Dendritic cell treated with granulocyte-macrophage colony-stimulating factor and Interleukin-4, amounts not matched to agents 40 ng/mL and 50 ng/mL, for 4 days (primary cell): ENCODE measurements around the gene PDE7B.
"Not testable (repeated sequence)": the region's sequence is repeated elsewhere in the genome, so short reads cannot be mapped to it uniquely, and the experiment has no call there.

ENCODE experiments used
- H3K27ac Mint-ChIP-seq: one replicate; pipeline ENCODE4 v1.8.0; 2022; ENCODE audit warnings: mild to moderate bottlenecking, mixed read lengths
- H3K27me3 Mint-ChIP-seq: one replicate; pipeline ENCODE4 v1.8.0; 2022; ENCODE audit warnings: mild to moderate bottlenecking, mixed read lengths
- H3K36me3 Mint-ChIP-seq: one replicate; pipeline ENCODE4 v1.8.0; 2022; ENCODE audit warnings: low read depth, mixed read lengths
- H3K4me1 Mint-ChIP-seq: one replicate; pipeline ENCODE4 v1.8.0; 2022; ENCODE audit warnings: low read depth, mixed read lengths
- H3K4me3 Mint-ChIP-seq: one replicate; pipeline ENCODE4 v1.8.0; 2022; ENCODE audit warnings: mild to moderate bottlenecking, moderate library complexity, mixed read lengths
- H3K9me3 Mint-ChIP-seq: one replicate; pipeline ENCODE4 v1.8.0; 2022; ENCODE audit warnings: mixed read lengths
- intact Hi-C: fragments of 100-400 bp; cut with micrococcal nuclease; formaldehyde crosslinking; loops from one replicate; pipeline ENCODE4 v1.15.0; 2022

Gene PDE7B

GRCh38 chr6:136086686-136087085 is 235.2 kb downstream of the PDE7B start:
- Mint-ChIP-seq H3K4me1 (no peaks in the 10 kb centered on the region), H3K36me3 (no peaks in the 10 kb centered on the region), H3K4me3 (no peak overlapping the region), H3K27ac (no peak overlapping the region), H3K27me3 (no peaks in the 10 kb centered on the region), H3K9me3 (no peaks in the 10 kb centered on the region)
- intact Hi-C loops = no loop called here

- intact Hi-C loops = no loop called here
- H3K4me3 Mint-ChIP-seq = no peak overlapping the region
- H3K36me3 Mint-ChIP-seq = no peaks in the 10 kb centered on the region
Measured at GRCh38 chr6:136087986-136088385, 236.5 kb downstream of the PDE7B start.

GRCh38 chr6:136088693-136089092 is 237.2 kb downstream of the PDE7B start:
- Mint-ChIP-seq H3K4me3 (no peak overlapping the region), H3K36me3 (no peaks in the 10 kb centered on the region), H3K27ac (no peak overlapping the region), H3K9me3 (peaks cover 3% of the 10 kb centered on the region), H3K4me1 (no peaks in the 10 kb centered on the region), H3K27me3 (no peaks in the 10 kb centered on the region)
- intact Hi-C loops = no loop called here

More at GRCh38 chr6:136087986-136088385, 236.5 kb downstream of the PDE7B start:
- no peak overlapping the region for H3K27ac Mint-ChIP-seq
- no peaks in the 10 kb centered on the region for H3K27me3 Mint-ChIP-seq
- no peaks in the 10 kb centered on the region for H3K4me1 Mint-ChIP-seq
- H3K9me3 Mint-ChIP-seq = no peaks in the 10 kb centered on the region

DNA sequence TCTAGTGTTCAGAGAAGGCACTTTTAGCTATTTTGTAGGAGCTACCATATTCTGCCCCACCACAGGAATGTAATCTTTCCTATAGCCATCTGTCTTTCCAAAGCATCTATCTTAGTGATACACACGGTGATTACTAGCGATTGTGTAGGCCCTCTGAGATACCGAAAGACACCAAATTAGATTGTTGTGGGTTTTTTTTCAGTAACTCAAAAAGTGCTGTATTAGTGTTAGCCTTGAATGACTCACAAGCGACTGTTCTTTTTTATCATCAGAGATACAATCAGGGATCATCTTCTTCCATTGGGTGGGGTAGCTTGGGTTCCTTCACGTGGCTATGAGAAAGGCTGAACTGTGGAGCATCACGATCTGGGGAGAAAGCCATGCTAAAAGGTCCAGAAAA is 238.4 kb downstream of the PDE7B start:
- intact Hi-C loops = no loop called here
- no peaks in the 10 kb centered on the region for H3K36me3 Mint-ChIP-seq
- H3K9me3 Mint-ChIP-seq = peaks cover 12% of the 10 kb centered on the region
- H3K27ac Mint-ChIP-seq = no peak overlapping the region
- H3K4me1 Mint-ChIP-seq = no peaks in the 10 kb centered on the region
- H3K4me3 Mint-ChIP-seq = no peak overlapping the region
- no peaks in the 10 kb centered on the region for H3K27me3 Mint-ChIP-seq

GRCh38 chr6:136090929-136091328 is 239.4 kb downstream of the PDE7B start:
- intact Hi-C loops = no loop called here
- H3K4me1 Mint-ChIP-seq = no peaks in the 10 kb centered on the region
- H3K4me3 Mint-ChIP-seq = no peak overlapping the region
- peaks cover 12% of the 10 kb centered on the region for H3K9me3 Mint-ChIP-seq
- no peaks in the 10 kb centered on the region for H3K27me3 Mint-ChIP-seq
- H3K27ac Mint-ChIP-seq = no peak overlapping the region
- H3K36me3 Mint-ChIP-seq = no peaks in the 10 kb centered on the region

DNA sequence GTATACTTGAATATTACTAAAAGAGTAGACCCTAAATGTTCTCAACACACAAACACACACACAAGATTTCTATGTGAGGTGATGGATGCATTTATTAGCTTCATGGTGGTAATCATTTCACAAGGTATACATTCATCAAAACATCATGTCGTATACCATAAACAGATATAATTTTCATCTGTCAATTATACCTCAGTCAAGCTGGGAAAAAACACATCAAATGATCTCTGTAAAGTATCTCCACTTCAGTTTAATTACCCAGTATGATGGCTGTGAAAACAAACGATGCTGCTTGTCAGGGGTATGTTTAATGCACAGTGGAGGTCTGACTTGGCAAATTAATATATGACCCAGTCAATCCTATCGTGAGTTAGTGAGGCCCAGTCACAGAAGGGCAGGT is 241.4 kb downstream of the PDE7B start:
- Mint-ChIP-seq H3K27ac (no peak overlapping the region), H3K4me1 (no peaks in the 10 kb centered on the region), H3K27me3 (no peaks in the 10 kb centered on the region), H3K9me3 (peaks cover 12% of the 10 kb centered on the region), H3K4me3 (no peak overlapping the region), H3K36me3 (no peaks in the 10 kb centered on the region)
- intact Hi-C loops = no loop called here

DNA sequence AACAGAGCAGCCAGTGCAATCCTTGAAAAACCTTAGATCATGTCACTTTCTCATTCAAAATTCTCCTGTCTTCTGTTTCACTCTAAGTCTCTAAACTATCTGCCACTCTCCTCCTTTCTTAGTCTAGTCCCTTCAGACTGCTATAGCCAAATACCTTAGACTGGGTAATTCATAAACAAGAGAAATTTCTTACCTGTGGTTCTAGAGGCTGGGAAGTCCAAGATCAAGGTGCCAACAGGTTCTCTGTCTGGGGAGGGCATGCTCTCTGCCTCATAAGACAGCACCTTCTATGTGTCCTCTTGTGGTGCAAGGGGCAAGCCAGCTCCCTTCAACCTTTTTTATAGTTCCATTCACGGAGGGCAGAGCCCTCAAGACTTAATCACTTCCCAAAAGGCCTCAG is 242.3 kb downstream of the PDE7B start:
- Mint-ChIP-seq H3K9me3 (peaks cover 12% of the 10 kb centered on the region), H3K27me3 (no peaks in the 10 kb centered on the region), H3K36me3 (no peaks in the 10 kb centered on the region), H3K27ac (no peak overlapping the region), H3K4me1 (no peaks in the 10 kb centered on the region), H3K4me3 (no peak overlapping the region)
- intact Hi-C loops = no loop called here

- Mint-ChIP-seq H3K9me3 (peaks cover 12% of the 10 kb centered on the region), H3K4me1 (no peaks in the 10 kb centered on the region), H3K36me3 (no peaks in the 10 kb centered on the region), H3K4me3 (no peak overlapping the region), H3K27me3 (no peaks in the 10 kb centered on the region), H3K27ac (no peak overlapping the region)
- intact Hi-C loops = no loop called here
Measured at GRCh38 chr6:136094812-136095211, 243.3 kb downstream of the PDE7B start.

- peaks cover 2% of the 10 kb centered on the region for H3K27me3 Mint-ChIP-seq
- peaks cover 12% of the 10 kb centered on the region for H3K9me3 Mint-ChIP-seq
- H3K4me3 Mint-ChIP-seq = no peak overlapping the region
- no peaks in the 10 kb centered on the region for H3K36me3 Mint-ChIP-seq
- H3K4me1 Mint-ChIP-seq = no peaks in the 10 kb centered on the region
- H3K27ac Mint-ChIP-seq = no peak overlapping the region
- intact Hi-C loops = no loop called here
Measured at GRCh38 chr6:136095986-136096385, 244.5 kb downstream of the PDE7B start.

DNA sequence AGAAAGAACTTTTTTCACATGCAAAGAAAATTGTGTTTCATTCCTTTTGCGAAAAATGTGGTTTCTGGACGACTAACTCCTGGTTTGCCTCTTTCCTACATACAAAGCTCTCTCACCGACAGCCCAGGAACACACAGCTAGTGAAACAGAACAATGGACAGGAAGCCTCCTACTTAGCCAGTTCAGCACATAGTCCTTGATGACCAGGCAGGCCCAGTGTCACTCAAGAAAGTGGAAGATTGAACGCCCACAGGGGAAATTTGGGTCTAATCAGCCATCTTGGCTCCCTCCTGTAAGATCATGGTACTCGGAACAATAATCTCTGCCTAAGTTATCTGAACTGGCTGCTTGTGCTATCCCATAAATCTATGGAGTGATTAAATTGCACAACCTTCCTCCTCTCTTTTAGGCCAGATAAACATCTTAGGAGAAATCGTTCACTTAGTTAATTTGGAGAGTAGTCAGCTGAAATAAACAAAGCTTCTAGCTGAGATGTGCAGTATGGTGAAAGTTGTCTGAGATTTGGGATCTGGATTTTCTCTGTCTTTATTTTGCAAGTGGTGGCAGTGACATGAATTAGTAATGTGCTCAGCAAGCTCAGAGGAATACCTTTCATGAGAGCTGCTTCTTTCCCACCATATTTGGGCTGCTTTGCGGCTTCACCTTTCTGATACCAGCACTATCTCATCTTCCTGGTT is 251.6 kb downstream of the PDE7B start:
- intact Hi-C loops = no loop called here

GRCh38 chr6:136103763-136104311 is 252.3 kb downstream of the PDE7B start:
- intact Hi-C loops = no loop called here
- Mint-ChIP-seq H3K4me3 (no peak overlapping the region), H3K36me3 (no peaks in the 10 kb centered on the region), H3K4me1 (no peaks in the 10 kb centered on the region), H3K27ac (no peak overlapping the region), H3K27me3 (peaks cover 8% of the 10 kb centered on the region), H3K9me3 (no peaks in the 10 kb centered on the region)

More for the DNA sequence above, 251.6 kb downstream of the PDE7B start:
- Mint-ChIP-seq H3K27me3 (peaks cover 8% of the 10 kb centered on the region), H3K9me3 (no peaks in the 10 kb centered on the region), H3K4me1 (no peaks in the 10 kb centered on the region), H3K36me3 (no peaks in the 10 kb centered on the region), H3K27ac (no peak overlapping the region), H3K4me3 (no peak overlapping the region)

DNA sequence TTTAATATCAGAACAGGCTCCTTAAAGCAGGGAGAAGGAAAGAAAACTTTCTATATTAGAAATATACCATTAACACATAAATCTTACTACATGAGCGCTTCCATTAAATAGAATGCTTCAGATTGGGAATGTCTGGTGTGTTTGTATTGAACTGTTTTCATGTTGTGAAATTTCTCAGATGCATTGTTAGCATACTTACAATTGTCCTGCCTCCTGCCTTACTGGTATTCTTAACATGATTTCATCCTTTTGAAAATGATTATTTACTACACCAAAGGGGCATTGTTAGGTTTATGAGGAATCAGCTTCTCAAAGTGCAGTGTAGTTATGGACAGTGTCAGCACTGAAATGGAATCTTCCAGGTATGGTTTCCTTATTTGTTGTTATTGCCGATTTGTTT is 253.1 kb downstream of the PDE7B start:
- Mint-ChIP-seq H3K27ac (no peak overlapping the region), H3K4me3 (no peak overlapping the region), H3K27me3 (peaks cover 8% of the 10 kb centered on the region), H3K9me3 (no peaks in the 10 kb centered on the region), H3K36me3 (no peaks in the 10 kb centered on the region), H3K4me1 (no peaks in the 10 kb centered on the region)
- intact Hi-C loops = no loop called here

GRCh38 chr6:136105797-136106196 is 254.3 kb downstream of the PDE7B start:
- H3K36me3 Mint-ChIP-seq, H3K27me3 Mint-ChIP-seq, intact Hi-C loops, H3K4me3 Mint-ChIP-seq, H3K4me1 Mint-ChIP-seq, H3K27ac Mint-ChIP-seq, H3K9me3 Mint-ChIP-seq: not testable (repeated sequence)

GRCh38 chr6:136108361-136108945 is 257.0 kb downstream of the PDE7B start:
- Mint-ChIP-seq H3K27ac (no peak overlapping the region), H3K9me3 (no peaks in the 10 kb centered on the region), H3K36me3 (no peaks in the 10 kb centered on the region), H3K27me3 (no peaks in the 10 kb centered on the region), H3K4me3 (no peak overlapping the region), H3K4me1 (peaks cover 2% of the 10 kb centered on the region)
- intact Hi-C loops = no loop called here

GRCh38 chr6:136111831-136112230 is 260.3 kb downstream of the PDE7B start:
- Mint-ChIP-seq H3K4me3 (no peak overlapping the region), H3K27me3 (no peaks in the 10 kb centered on the region), H3K9me3 (no peaks in the 10 kb centered on the region), H3K27ac (no peak overlapping the region), H3K4me1 (peaks cover 12% of the 10 kb centered on the region), H3K36me3 (no peaks in the 10 kb centered on the region)
- intact Hi-C loops = no loop called here
